Right renal cortex interstitium (tissue), 3 donors: ENCODE results near the gene RSPH4A. TPM values are rescaled to one million over a fixed set of nuclear protein-coding genes. Genes with fewer than 3 reads are reported as not detected.
"Not testable (repeated sequence)": the region's sequence is repeated elsewhere in the genome, so short reads cannot be mapped to it uniquely, and the experiment has no call there.

ENCODE experiments used
- DNase-seq, 3 donors: peaks; one replicate each; pipeline ENCODE4 v3.0.0-alpha.2; 2013; ENCODE audit warnings: low read depth in 3 of 3, low spot score in 2 of 3
- polyA plus RNA-seq, 3 donors: library from polyadenylated mRNA; unstranded; fragments of 120-200 nt; gene quantifications; one replicate each; pipeline ENCODE4 v1.2.1, GENCODE V29; 2013; ENCODE audit not compliant: insufficient read length in 3 of 3

Gene RSPH4A
- 1 to 10 TPM; 2.8 to 3.0 (median 2.9) TPM for polyA plus RNA-seq

DNA sequence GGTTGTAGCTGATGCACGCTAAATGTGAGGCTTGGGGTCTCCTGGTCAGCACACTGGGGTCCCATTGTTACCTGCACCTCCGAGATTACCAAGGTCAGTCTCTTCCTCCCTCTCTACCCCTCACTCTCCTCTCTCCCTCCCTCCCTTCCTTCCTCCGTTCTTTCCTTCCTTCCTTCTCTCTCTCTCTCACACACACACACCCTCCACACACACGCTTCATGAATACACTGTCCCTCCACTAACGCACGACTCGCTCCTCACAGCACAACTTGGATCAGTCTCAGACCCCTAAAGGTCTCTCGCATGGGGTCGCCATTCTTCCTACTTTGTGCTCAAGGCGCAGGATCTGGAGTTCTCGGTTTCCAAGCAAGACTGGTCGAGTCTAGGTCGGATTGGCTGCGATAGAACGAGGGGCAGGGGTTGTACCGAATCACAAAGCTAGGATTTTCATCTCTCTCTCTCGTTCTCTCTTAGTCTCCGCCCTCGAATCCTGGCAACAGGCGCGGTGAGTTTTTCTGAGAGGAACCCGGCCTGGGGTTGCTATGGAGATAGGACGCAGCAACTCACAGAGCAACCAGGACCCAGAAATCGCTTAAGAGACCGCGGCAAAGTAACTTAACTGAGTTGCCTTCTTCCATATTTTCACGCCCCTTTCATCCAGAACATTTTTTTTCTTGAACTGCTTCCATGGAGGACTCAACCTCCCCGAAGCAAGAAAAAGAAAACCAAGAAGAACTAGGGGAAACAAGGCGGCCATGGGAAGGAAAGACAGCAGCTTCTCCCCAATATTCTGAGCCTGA is at the start of gene RSPH4A:
Gene RSPH4A, plus strand, starts transcription at position 543 of the 800 bp plus-strand sequence. Its CDS starts 145 bp downstream, at position 688.
- DNase-seq, result peak; percentile 94 to 96 (median 95)

DNA sequence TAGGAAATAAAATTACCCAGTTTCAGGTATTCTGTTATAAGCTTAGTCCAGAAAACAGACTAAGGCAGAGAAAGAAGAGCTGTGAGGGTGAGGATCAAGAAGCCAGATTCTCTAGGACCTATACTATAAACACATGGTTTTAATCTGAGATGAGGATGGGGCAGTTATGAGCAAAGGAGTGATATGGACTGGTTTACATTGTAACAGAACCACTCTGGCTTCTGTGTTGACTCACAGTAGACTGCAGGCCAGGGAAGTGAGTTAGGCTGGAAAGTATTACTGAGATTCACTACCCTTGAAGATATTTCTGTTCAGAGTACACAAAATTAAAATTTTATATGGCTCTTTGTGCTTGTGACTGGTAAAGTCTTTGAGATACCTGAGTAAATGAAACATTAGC is 48.2 kb upstream of the RSPH4A start:
- no peak for DNase-seq

DNA sequence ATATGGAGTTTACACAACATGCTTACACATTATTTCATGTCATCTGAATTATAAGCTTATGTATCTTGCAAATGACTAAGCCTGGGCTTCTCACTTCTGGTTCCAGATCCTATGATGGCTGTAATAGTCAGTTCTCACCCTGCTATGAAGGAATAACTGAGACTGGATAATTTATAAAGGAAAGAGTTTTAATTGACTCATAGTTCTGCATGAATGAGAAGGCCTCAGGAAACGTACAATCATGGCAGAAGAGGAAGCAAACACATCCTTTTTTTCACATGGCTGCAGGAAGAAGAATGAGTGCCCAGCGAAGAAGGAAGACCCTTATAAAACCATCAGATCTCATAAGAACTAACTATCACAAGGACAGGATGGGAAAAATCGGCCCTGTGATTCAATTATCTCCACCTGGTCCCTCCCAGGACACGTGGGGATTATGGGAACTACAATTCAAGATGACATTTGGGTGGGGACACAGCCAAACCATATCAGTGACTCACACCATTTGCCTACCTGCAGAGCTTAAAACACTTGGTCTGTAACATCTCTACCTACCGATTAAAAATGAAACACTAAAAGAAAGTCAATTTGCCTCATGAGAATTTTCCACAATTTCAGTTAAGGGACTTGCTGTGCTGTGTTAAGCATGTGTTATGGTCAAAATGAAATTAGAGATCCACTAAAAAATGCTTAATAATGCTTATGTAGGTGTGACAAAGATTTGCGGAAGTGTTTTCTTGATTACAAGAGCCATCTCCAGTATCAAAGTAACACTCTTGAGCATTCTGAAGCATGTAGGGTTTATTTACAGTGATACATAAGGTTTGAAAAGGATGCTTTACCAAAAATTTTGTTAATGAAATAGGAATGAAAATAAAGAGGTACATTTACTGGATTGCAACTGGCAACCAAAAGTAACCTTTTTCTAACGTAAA is 47.2 kb upstream of the RSPH4A start:
- DNase-seq, result no peak

DNA sequence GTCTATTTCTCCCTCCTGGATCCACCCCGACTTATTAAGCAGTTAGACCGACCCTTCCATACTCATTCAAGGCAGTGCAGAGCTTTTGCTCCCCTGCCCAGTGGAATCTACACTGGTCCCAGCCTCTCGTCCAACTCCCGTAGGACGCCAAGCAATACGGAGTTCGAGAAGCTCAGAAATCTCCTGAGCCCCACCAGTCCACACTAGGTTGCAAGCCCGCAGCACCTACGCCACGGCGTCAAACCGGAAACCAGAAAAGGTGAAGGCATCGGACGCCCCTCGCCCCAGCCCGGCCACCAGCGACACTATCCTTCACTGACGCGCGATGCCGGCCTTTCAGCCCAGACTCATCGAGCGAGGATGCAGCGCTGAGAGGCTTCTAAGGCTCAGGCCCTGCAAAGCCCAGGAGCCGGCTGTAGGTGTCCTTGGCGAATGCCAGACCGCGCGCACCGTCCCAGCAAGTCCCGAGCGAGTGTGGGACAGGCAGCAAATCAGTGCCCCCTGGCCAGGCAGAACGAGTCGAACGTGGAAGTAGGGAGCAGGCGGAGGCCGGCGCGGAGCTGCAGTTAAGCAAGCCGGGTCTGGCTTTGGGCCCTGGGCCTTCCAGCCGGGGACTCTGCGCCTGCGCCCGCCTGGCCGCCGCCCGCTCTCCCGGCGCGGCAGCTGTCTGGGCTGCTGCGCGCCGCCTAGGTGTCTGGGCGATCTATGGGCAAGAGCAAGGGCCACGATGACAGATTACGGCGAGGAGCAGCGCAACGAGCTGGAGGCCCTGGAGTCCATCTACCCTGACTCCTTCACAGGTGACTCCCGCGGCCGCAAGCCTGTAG is 45.2 kb upstream of the RSPH4A start, which contains the start of gene RWDD1:
Gene RWDD1, plus strand, starts transcription at position 649 of the 827 bp plus-strand sequence. Its CDS starts 79 bp downstream, at position 728.
- DNase-seq, result peak; percentile 88 to 97 (median 96)

DNA sequence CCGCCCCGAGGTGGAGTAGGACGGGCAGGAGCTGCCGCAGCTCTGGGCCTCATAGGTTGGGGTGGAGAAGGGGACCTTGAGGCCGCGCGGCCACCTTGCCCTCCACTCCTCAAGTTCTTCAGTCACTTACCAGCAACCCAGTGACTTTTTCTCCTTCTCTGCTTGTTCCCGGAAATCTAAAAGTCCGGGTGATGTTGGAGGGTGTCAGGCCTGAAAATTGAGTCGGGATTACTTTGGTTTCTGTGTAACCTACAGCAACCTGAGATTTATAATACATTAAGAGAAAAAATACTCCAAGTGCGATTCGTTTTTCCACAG is 44.6 kb upstream of the RSPH4A start:
- no peak for DNase-seq

DNA sequence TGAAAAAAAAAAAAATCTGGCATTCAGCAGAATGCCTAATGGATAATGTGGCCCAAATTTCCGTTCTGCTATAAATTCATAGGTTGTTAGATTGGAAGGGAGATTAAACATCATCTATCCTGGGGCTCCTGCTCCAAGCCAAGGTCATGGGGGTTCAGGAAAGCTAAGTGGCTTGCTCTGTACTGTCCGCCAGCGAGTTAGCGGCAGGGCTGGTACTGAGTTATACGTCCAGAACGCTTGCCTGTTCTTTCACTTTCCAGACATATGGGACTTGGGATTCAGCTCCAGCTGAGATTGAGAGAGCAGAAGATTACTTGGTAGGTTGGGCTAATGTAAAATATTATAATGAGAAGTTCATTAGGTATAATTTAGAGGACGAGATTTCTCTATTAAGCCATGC is 44.1 kb upstream of the RSPH4A start:
- DNase-seq, result no peak

DNA sequence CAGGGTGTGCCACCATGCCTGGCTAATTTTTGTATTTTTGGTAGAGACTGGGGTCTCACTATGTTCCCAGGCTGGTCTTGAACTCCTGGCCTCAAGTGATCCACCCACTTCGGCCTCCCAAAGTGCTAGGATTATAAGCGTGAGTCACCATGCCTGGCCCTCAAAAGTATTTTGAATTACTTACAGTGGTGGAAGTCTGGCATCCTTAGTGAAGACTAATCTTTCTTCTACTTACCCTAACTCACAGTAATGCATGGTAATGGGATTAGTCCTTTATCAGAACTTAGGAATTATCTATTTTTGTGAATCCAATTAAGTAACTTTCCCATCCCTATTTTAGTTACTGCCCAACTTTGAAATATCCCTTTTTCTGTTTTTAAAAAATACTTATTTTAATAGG is 41.1 kb upstream of the RSPH4A start:
- DNase-seq, result no peak

DNA sequence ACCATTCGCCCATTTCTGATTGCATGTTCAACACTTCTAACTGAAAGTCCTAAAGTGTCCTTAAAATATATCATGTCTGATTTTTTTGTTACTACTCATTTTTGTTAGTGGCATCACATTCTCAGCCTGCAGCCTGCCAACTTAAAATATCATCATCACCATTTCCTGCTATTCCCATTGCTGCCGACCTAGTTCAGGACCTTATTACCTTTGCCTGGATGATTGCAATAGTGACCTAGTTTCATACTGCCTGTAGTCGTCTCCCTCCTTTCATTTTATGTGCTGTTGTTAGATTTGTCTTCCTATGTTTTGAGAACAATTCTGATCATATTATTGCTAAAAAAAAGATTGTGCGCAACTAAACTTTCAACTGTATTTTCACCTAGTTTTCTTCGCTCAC is 38.8 kb upstream of the RSPH4A start:
- no peak for DNase-seq

DNA sequence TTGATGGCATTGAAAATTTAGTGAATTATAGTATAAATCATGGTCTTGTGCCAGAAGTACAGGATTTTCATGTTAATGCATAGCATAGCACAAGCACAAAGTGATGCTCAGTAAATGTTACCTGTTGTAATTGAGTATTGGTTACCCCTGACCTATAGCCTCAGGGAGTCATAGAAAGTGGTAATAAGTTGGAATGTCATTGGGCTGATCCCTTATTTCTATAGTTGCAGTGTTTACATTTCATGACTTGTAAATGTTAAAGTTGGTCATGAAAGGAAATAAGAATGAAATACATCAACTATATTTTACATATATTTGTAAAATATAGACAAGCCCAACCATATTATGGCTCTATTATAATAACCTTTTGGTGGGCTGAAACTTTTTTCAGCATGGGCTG is 37.9 kb upstream of the RSPH4A start:
- DNase-seq, result no peak

DNA sequence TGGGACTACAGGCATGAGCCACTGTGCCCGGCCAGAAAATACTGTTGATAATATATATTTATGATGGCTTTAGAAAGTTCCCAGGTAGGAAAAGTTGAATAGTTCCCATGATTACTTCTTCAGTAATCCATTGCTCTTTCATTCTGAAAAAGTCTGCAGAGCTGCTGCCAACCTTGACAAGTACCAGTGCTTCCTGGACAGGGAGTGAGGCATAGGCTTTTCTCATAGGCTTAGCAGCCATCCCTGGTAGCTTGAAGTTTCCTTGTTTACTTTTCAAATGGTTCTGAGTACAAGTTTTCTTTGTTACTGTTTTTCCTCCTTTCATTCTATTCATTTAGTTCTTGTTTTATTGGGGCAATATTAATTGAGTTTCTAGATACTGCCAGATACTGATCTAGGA is 37.1 kb upstream of the RSPH4A start:
- no peak for DNase-seq

DNA sequence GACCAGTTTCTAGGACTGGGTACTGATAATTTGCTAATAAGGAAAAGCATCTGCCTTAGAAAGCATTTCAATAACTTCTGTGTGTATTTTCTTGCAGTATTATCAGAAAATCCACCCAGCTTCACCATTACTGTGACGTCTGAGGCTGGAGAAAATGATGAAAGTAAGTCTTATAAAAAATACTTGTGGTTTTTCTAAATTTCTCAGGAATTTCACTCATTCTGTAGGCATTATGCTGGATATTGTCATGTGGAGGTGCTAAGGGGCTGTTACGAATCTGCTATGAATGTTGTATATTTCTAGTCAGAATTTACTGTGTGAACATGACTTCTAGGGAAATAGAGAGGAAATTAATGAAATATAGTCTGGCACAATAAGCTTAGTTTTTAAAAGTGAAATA is 36.1 kb upstream of the RSPH4A start:
- no peak for DNase-seq

DNA sequence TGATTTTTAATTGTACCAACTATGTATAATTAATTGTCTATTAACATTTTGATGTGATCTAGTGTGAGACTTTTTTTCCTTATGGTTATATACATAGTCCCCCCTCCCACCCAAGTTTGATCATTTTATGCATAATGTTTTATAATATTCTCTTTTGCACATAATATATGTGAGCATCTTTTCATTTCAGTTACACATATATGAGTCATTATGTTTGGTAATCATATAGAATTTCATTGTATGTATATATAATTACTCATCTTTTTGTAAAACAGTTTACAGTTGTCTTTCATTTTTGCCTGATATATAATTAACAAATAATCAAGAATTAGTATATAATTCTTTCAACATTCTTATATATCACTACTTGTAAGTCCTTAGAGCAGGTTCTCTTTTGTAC is 30.0 kb upstream of the RSPH4A start:
- no peak for DNase-seq

DNA sequence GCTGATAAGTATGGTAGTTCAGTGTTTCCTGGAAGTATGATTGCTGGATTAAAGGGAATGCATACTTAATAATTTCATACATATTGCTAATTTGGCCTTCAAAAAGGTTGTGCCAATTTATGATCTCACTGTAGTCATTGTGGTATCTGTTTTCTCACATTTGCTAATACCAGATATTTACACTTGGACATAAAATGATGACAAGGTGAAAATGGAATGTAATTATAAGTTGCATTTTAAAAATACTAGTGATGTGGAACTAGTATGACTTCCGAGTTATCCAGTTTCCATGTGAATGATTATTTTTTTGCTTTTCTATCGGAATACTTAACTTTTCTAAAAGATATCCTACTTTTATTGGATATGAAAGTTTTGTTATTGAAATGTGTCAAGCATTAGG is 29.5 kb upstream of the RSPH4A start:
- DNase-seq, result no peak

DNA sequence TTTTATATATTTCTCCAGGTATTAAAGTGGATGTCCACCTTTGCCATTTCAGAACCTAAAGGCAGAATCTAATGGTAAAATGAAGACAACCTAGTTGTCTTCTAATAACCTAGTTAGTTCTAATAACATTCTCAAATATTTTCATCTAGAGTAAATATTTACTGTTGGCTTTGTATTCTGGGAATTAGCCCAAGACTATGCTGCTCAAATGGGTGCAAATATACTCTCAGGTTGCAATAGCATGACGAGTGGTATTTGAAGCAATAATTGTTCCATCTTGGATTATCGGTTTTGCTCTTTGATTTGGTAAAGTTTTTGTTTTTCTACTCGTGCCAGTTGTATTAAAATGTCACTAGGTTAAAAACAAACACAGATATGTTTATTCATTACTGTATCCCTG is 21.0 kb upstream of the RSPH4A start:
- DNase-seq, result no peak

DNA sequence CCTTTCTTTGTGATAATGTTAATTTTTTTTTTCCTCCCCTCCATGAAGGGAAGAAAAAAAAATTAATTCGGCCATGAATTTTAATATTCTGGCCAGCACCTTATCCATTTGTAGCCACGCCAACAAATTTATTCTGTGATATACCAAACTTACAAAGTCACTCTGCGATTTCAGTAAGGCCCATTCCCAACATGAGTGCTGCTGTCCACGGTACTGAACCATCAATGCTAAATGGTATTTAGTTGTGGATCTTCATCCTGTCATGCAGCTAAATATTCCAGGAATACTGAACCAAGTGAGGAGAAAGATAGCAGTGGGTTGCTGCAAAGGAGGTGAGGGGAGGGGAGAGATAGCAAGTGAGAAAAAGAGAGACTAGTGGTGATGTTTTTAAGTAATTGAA is 19.5 kb upstream of the RSPH4A start:
- DNase-seq, result peak in 1 of 3 donors; percentile 10

DNA sequence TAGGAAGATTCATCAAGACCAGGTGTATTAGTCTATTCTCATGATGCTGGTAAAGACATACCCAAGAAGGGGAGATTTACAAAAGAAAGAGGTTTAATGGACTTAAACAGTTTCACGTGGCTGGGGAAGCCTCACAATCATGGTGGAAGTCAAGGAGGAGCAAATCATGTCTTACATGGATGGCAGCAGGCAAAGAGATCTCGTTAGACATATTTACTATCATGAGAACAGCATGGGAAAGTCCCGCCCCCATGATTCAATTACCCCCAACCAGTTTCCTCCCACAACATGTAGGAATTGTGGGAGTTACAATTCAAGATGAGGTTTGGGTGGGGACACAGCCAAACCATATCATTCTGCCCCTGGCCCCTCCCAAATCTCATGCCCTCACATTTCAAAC is 12.4 kb upstream of the RSPH4A start:
- not testable (repeated sequence) for DNase-seq

DNA sequence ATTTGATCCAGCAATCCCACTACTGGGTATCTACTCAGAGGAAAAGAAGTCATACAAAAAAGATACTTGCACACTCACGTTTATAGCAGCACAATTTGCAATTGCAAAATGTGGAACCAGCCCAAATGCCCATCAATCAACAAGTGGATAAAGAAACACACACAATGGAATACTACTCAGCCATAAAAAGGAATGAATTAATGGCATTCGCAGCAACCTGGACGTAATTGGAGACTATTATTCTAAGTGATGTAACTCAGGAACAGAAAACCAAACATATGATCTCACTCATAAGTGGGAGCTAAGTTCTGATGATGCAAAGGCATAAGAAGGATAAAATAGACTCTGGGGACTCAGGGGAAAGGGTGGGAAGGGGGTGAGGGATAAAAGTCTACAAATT is 11.4 kb upstream of the RSPH4A start:
- not testable (repeated sequence) for DNase-seq

DNA sequence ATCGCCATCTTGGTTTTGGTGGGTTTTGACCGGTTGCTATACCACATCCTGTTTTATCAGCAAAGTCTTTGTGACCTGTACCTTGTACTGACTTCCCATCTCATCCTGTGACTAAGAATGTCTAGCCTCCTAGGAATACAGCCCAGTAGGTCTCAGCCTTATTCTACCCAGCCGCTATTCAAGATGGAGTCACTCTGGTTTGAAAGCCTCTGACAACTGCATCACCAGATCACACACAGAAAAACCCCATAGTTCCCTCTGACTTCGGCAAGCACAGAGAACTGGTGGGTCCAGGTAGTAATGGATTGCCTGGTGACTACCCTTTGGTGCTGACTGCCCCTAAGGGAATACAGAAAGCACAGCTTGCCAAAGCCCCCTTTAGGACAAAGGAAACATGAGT is 10.3 kb upstream of the RSPH4A start:
- no peak for DNase-seq

DNA sequence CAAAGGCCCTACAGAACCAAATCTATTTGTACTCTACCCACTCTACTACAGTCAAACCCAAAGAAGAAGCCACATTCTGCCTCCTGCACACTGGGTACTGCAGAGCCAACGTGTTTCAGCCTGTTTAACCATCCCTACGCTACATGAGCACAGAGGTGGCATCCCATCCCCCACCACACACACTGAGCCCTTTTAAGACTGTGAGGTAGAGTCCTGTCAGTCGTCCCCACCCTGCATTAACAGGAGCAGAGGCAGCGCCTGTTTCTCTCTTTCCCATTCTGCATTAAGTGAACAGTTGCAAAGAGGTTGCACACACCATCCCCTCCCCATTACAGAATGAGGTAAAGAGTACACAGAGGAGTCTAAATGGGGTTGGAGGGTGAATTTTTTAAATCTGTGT is 5.2 kb upstream of the RSPH4A start:
- DNase-seq, result no peak

DNA sequence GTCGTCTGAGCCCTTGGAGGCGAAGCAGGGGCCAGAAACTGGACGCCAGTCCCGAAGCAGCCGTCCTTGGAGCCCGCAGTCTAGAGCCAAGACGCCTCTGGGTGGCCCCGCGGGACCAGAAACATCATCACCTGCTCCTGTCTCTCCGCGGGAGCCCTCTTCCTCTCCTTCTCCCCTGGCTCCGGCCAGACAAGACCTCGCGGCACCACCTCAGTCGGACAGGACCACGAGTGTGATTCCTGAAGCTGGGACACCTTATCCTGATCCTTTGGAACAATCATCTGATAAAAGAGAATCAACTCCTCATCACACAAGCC is 416 bp downstream of the RSPH4A start:
- no peak for DNase-seq
